ENCODE results near the gene LHFPL3.

LHFPL3 gene

DNA sequence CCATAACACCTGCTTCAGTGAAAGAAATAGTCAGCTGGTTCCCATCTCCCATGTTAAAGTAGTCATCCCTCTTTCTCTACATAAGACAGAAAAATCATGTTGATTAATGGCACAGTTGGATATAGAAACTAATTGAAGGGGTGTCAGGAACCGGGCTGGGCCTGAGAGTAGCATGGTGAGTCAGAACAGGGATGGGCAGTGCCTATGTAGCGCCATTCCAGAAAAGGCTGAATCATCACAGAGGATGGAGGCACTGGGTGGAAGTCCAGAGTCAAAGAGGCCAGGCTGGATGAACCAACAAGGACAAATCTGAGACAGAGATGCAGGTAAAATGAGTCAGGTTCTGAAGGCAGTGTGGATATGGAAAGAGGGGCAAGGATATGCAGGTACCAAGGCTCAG, 201.2 kb downstream of the LHFPL3 start:
- TF ChIP-seq, protein P1, sequence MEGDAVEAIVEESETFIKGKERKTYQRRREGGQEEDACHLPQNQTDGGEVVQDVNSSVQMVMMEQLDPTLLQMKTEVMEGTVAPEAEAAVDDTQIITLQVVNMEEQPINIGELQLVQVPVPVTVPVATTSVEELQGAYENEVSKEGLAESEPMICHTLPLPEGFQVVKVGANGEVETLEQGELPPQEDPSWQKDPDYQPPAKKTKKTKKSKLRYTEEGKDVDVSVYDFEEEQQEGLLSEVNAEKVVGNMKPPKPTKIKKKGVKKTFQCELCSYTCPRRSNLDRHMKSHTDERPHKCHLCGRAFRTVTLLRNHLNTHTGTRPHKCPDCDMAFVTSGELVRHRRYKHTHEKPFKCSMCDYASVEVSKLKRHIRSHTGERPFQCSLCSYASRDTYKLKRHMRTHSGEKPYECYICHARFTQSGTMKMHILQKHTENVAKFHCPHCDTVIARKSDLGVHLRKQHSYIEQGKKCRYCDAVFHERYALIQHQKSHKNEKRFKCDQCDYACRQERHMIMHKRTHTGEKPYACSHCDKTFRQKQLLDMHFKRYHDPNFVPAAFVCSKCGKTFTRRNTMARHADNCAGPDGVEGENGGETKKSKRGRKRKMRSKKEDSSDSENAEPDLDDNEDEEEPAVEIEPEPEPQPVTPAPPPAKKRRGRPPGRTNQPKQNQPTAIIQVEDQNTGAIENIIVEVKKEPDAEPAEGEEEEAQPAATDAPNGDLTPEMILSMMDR (conservative IDR thresholded peaks at IDR 0.05; ENCODE audit: low read depth, low read length) = no peak
- no peak for DNase-seq (ENCODE audit: low read depth)
- no peak overlapping the region for H3K4me3 ChIP-seq (ENCODE audit: low read depth, low read length)

DNA sequence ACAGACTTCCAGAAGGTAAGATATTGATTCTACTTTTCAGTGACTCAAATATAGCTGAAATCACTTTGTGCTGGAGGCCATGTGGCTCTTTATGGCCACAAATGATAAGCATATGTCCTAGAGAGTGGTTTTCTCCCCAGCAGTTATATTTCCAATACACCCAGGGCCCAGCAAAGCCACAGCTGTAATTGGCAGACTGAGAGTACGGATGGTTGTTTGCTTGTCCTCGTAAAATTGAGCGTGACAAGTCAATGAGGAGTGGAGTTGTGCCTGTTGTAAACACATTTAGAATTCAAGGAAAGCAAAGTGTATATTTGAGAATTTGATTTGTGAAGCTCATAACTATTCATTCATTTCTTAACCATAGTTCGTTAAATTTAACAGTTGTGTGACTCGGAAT, 201.8 kb downstream of the LHFPL3 start:
- no peak overlapping the region for H3K4me3 ChIP-seq (ENCODE audit: low read depth, low read length)
- TF ChIP-seq, protein P1 (conservative IDR thresholded peaks at IDR 0.05; ENCODE audit: low read depth, low read length) = no peak
- DNase-seq (ENCODE audit: low read depth) = no peak

DNA sequence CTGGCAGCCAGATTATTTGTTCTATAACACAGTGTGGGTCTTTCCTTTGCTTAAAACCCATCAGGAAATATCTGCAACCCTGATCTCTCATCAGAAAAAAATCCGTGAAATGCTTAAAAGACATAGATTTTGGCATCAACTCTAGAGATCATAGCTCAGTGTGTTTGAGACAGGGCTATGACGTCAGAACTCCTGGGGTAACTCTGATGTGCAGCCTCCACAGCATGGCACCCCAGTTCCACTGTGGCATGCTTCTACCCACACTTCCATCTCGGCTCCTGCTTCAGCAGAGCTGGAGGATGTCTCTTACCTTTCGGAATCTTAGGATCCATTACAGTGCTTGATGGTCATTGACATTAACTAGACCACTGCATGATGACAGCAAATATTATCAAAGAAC, 205.7 kb downstream of the LHFPL3 start:
- H3K4me3 ChIP-seq (ENCODE audit: low read depth, low read length) = no peak overlapping the region
- no peak for DNase-seq (ENCODE audit: low read depth)
- TF ChIP-seq, protein P1 (conservative IDR thresholded peaks at IDR 0.05; ENCODE audit: low read depth, low read length) = no peak

DNA sequence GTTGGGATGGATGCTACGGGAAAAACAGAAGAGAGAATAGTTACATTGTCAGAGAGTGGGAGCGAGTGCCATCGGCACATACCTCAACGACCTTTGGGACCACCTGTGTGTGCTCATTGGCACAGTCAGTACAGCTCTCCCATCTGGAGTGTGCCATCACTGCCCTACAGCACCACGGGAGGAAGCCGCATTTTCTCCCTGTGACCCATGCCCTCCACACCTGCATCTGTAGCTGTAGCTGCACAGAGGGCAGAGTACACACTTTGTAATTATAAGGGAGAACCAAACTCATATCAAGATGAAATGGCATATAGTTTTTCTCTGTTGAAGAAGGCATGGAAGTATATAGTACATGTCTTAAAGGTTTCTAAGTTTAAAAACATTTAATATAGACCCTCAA, 207.4 kb downstream of the LHFPL3 start:
- H3K4me3 ChIP-seq (ENCODE audit: low read depth, low read length) = no peak overlapping the region
- TF ChIP-seq, protein P1 (conservative IDR thresholded peaks at IDR 0.05; ENCODE audit: low read depth, low read length) = no peak
- DNase-seq (ENCODE audit: low read depth) = no peak

DNA sequence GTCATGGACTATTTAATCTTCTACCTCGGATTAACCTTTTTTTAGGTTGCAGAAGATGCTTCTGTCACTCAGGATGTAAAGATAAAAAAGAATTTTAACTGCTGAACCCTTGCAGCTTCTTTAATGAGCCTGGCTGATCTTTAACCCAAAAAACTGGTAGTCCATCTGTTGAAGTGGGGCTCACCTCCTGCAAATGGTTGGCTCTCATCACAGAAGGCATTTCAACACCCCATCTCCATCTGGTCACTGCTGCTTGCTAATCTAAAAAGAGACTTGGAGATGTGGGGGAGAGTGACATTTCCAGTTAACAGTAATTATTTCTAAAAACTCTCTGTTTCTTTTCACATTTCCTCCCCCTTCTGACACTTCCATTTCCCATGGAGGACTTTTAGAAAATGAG, 208.6 kb downstream of the LHFPL3 start:
- TF ChIP-seq, protein P1 (conservative IDR thresholded peaks at IDR 0.05; ENCODE audit: low read depth, low read length) = no peak
- H3K4me3 ChIP-seq (ENCODE audit: low read depth, low read length) = no peak overlapping the region
- no peak for DNase-seq (ENCODE audit: low read depth)

DNA sequence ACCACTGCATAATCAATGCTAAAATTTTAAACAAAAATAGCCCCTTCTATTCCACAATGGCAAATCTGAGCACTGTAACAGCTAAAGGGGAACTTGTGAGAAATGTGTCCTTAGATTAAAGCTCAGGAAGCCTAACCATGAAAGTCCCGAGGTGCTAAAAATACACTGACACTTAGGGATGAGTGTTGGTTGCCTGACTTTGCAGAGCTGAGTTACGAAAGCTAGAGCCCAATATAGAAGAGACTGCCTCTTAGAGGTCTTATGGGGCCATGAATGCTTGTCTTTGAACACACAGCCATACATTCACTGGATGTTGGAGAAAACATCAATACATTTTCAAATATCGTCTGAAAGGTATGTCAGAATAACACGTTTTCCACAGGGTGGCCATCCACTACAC, 209.7 kb downstream of the LHFPL3 start:
- DNase-seq (ENCODE audit: low read depth) = no peak
- no peak overlapping the region for H3K4me3 ChIP-seq (ENCODE audit: low read depth, low read length)
- TF ChIP-seq, protein P1 (conservative IDR thresholded peaks at IDR 0.05; ENCODE audit: low read depth, low read length) = no peak

DNA sequence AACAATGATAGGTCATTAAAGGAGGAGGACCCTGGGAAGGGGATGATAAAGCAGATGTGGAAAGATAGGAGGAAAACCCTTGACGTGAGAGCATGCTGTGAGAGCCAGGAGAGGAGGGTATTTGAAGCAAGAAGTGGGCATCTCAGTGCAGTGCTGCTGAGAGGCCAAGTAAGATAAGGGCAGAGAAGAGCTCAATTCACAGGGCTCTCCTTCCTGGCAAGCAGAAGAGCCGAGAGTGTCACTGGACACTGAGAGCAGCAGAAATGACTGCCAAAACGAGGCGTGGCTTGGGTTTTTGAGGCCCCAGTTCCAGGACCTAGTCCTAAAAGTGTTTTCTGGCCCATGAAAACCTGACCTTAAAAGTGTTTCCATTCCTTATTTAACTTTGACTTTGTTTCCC, 213.5 kb downstream of the LHFPL3 start:
- TF ChIP-seq, protein P1 (conservative IDR thresholded peaks at IDR 0.05; ENCODE audit: low read depth, low read length) = no peak
- no peak overlapping the region for H3K4me3 ChIP-seq (ENCODE audit: low read depth, low read length)
- DNase-seq (ENCODE audit: low read depth) = no peak
